Bronchial epithelial cell (primary cell): ENCODE measurements around the gene DFFB. TPM values are rescaled to one million over a fixed set of nuclear protein-coding genes. Genes with fewer than 3 reads are reported as not detected.

Experiments
- DNase-seq: peaks from one replicate; pipeline ENCODE4 v3.0.0-alpha.2; 2010; ENCODE audit warnings: low read depth
- FAIRE-seq: peaks from 2 replicates; lab custom pipeline; 2011; peaks lifted over from hg19 to GRCh38; lab: Jason Lieb, UNC
- H3K27me3 ChIP-seq: 2 replicates; pipeline ENCODE4 v1.5.1; 2011; ENCODE audit warnings: low read length; ENCODE audit not compliant: control insufficient read depth, insufficient read depth
- H3K36me3 ChIP-seq: 2 replicates; pipeline ENCODE4 v1.5.1; 2011; ENCODE audit warnings: low read length; ENCODE audit not compliant: control insufficient read depth, insufficient read depth
- H3K4me3 ChIP-seq: 2 replicates; pipeline ENCODE4 v1.5.1; 2011; ENCODE audit warnings: mild to moderate bottlenecking, low read depth, low read length, control low read depth
- CTCF ChIP-seq: IDR thresholded peaks from 2 replicates; pipeline ENCODE4 v1.5.1; 2011; ENCODE audit warnings: mild to moderate bottlenecking, moderate library complexity, low read length, control low read depth, inconsistent platforms; ENCODE audit not compliant: insufficient read depth, severe bottlenecking
- total RNA-seq: library from RNA; depleted of rRNA; stranded (reverse); fragments of >200 nt; gene quantifications from 2 replicates; pipeline ENCODE4 v1.2.1, GENCODE V29; 2014

The DFFB gene
- total RNA-seq, 1 donor from 2014 or later, result 3.9 TPM

GRCh38 chr1:3890389-3891328, 33.4 kb downstream of the DFFB start:
- H3K4me3 ChIP-seq, result no peak overlapping the region
- no peak for FAIRE-seq
- peak; percentile 19 for DNase-seq
- H3K36me3 ChIP-seq, result peaks cover 18% of the 10 kb centered on the region
- peak; percentile 34 for TF ChIP-seq CTCF
- no peaks in the 10 kb centered on the region for H3K27me3 ChIP-seq

- DNase-seq (no peak), FAIRE-seq (no peak)
- Histone ChIP-seq H3K4me3 (no peak overlapping the region), H3K27me3 (no peaks in the 10 kb centered on the region), H3K36me3 (peaks cover 18% of the 10 kb centered on the region)
- no peak for TF ChIP-seq CTCF
Observed at GRCh38 chr1:3891329-3891865, 34.1 kb downstream of the DFFB start.

GRCh38 chr1:3892748-3893147, 35.5 kb downstream of the DFFB start:
- TF ChIP-seq CTCF, result no peak
- Histone ChIP-seq H3K27me3 (no peaks in the 10 kb centered on the region), H3K36me3 (peaks cover 15% of the 10 kb centered on the region), H3K4me3 (no peak overlapping the region)
- DNase-seq, result no peak
- FAIRE-seq, result no peak

- TF ChIP-seq CTCF, result no peak
- FAIRE-seq (no peak), DNase-seq (no peak)
- H3K36me3 ChIP-seq, result peaks cover 14% of the 10 kb centered on the region
- no peak overlapping the region for H3K4me3 ChIP-seq
- H3K27me3 ChIP-seq, result no peaks in the 10 kb centered on the region
Observed at GRCh38 chr1:3893190-3893589, 35.9 kb downstream of the DFFB start.

GRCh38 chr1:3894626-3895278, 37.5 kb downstream of the DFFB start:
- no peaks in the 10 kb centered on the region for H3K27me3 ChIP-seq
- DNase-seq (no peak), FAIRE-seq (no peak)
- H3K36me3 ChIP-seq, result peaks cover 12% of the 10 kb centered on the region
- no peak overlapping the region for H3K4me3 ChIP-seq
- no peak for TF ChIP-seq CTCF
